ENCODE data around the gene GBX1.

Gene GBX1

DNA sequence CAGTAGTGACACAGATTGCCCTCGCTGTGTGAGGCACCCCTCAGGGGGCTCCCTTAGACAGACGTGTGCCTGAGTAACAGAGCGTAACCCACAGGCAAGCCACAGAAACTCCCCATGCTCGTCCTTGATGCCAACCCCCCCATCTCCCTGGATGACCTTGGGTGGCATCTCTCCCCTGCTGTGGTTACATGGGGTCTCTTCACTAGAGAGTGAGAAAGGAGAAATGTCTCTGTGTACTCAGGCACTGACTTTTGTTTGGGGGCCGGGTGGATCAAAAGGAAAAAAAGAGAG is 20.7 kb upstream of the GBX1 start:
- no peak for DNase-seq (ENCODE audit: low read depth)

DNA sequence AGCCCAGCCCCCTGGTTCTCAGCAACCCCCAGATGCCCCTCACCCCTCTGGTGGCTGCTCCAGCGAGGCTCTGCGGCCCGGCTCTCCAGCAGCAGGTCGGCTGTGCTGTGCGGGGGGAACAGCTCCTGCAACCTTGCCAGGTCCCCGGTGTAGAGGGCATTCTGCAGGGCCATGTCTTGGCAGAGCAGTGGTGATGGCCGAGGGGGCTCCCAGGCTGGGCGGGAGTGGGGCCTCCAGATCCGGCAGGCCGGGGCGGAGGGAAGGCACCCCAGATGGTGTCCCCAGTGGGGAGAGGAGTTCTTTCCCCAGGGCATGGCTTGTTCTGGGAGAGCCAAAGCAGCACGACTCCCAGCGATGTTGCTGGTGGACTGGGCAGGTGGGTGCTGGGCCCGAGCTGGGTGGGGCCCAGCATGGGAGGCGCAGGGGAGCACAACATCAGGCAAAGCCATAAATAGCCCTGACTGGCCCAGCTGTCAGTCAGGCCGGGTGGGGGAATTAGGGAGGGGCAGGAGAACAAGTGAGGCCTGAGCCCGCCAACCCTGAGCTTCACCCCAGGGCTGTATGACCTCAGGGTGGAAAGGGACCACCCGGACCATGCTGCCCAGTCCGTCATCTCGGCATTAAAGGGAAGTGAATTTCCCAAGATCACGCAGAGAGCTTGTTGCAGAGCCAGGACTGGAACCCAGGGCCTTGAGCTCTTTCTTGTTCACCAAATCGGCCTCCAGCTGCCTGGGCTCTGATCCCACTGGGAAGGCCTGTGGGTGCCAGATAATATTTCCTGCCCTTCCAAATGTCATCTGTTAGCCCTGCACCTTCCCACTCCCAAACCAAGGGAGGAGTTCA is 20.1 kb upstream of the GBX1 start:
- TF ChIP-seq, protein P1, sequence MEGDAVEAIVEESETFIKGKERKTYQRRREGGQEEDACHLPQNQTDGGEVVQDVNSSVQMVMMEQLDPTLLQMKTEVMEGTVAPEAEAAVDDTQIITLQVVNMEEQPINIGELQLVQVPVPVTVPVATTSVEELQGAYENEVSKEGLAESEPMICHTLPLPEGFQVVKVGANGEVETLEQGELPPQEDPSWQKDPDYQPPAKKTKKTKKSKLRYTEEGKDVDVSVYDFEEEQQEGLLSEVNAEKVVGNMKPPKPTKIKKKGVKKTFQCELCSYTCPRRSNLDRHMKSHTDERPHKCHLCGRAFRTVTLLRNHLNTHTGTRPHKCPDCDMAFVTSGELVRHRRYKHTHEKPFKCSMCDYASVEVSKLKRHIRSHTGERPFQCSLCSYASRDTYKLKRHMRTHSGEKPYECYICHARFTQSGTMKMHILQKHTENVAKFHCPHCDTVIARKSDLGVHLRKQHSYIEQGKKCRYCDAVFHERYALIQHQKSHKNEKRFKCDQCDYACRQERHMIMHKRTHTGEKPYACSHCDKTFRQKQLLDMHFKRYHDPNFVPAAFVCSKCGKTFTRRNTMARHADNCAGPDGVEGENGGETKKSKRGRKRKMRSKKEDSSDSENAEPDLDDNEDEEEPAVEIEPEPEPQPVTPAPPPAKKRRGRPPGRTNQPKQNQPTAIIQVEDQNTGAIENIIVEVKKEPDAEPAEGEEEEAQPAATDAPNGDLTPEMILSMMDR (IDR thresholded peaks at IDR 0.05; ENCODE audit: low read depth, low read length, missing control alignments): no peak
- in situ Hi-C loops (cut with HindIII; ENCODE audit: low sequenced_read_pairs): no loop called here
- no peak overlapping the region for H3K4me3 ChIP-seq (ENCODE audit: low read depth, low read length)
- no peak for DNase-seq (ENCODE audit: low read depth)

More for the DNA sequence above, 20.7 kb upstream of the GBX1 start:
- TF ChIP-seq, protein P1 (IDR thresholded peaks at IDR 0.05; ENCODE audit: low read depth, low read length, missing control alignments): no peak
- H3K4me3 ChIP-seq (ENCODE audit: low read depth, low read length): no peak overlapping the region
- in situ Hi-C loops (cut with HindIII; ENCODE audit: low sequenced_read_pairs): no loop called here

DNA sequence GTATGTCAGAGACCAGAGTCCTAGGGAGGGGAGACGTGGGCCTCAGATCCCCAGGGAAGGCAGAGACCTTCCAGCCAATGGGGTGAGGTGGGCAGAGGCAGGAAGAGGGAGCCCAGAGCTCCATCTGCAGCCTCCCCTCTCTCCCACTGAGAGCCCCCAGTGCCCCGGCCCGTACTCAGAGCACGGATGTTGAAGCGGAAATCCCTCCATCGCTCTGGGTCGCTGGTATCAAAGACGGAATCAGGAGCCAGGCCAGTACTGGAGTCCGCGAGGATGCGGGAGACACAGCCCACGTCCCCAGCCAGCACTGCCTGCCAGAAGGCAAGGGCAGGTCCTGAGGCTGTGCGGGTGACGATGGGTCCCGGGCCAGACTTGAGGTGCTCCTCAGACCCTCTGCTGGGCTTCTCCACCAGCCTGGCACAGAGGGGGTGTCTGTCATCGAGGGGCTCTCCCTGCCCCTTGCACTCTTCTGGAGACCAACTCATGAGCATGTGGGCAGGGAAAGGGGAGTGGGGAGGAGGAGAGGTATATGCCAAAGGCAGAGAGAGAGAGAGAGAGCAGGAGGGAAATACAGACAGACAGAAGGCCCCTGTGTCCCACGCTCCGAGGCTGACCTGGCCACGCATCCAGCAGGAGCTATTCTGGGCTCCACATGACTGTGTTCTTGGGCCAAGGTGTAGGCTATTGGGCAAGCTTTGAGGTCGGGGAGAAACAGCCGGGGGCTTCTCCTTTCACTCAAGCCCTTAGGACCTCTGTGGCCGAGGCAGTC is 19.3 kb upstream of the GBX1 start, which contains the start of gene ASB10:
TSS of gene ASB10 (minus strand) at position 611 of the 769 bp plus-strand sequence. CDS start at position 491, 120 bp downstream.
- H3K4me3 ChIP-seq (ENCODE audit: low read depth, low read length): no peak within 1 kb of the TSS
- in situ Hi-C loops (cut with HindIII; ENCODE audit: low sequenced_read_pairs): no loop called here
- TF ChIP-seq, protein P1 (IDR thresholded peaks at IDR 0.05; ENCODE audit: low read depth, low read length, missing control alignments): no peak
- no peak for DNase-seq (ENCODE audit: low read depth)

DNA sequence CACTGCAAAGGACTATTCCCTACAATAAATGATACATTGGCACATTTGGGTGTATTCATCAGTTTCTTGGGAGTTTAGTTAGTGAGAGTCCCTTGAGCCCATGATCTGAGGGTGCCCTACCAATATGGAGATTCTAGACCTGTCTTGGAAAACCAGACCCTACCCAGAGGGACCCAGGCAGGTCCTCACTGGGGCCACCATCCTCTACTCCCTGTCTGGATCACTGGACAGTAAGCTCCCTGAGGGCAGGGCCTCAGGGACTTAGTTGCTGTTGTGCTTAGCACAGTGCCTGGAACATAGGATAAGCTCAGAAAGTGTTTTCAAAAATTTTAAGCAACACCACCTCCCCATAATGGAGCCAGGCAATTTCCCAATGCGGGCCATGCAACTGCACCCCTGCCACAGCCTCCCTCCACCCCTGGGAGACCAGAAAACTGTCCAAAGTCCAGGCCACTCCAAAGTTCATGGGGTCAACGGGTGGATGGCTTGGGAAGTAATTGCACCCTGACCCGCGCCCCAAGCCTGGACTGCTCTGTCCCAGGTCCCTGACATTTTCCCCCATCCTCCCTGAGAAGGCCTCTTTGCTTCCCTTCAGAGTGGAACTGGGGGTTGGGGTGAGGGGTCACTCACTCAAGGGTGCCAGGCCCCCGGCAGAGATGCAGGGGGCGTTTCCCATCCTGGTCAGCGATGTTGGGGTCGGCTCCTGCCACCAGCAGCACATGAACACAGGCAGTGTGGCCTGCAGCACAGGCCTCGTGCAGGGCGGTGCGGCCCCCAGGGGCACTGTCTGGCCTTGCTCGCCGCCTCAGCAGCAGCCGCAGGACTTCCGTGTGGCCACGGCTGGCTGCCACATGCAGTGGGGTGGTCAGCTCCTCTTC is 18.5 kb upstream of the GBX1 start:
- in situ Hi-C loops (cut with HindIII; ENCODE audit: low sequenced_read_pairs): no loop called here

DNA sequence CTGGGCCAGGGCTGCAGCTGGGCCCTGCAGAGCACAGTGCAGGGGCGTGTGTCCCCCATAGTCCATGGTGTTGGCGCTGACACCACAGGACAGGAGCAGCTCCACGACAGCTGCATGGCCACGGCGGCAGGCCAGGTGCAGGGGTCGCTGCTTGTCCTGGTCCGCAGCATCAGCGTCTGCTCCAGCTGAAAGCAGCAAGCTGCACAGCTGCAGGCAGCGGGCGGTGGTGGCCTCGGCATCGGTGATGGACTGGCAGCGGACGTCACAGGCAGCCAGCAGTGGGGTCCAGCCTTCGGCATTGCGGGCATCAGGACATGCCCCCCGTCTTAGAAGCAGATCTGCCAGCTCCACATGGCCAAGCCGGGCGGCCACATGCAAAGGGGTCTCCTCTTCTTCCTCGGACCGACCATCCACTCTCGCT is 13.5 kb upstream of the GBX1 start:
- H3K4me3 ChIP-seq (ENCODE audit: low read depth, low read length): no peak overlapping the region
- TF ChIP-seq, protein P1 (IDR thresholded peaks at IDR 0.05; ENCODE audit: low read depth, low read length, missing control alignments): no peak
- in situ Hi-C loops (cut with HindIII; ENCODE audit: low sequenced_read_pairs): no loop called here
- no peak for DNase-seq (ENCODE audit: low read depth)

More for the DNA sequence above, 18.5 kb upstream of the GBX1 start:
- TF ChIP-seq, protein P1 (IDR thresholded peaks at IDR 0.05; ENCODE audit: low read depth, low read length, missing control alignments): no peak
- H3K4me3 ChIP-seq (ENCODE audit: low read depth, low read length): no peak overlapping the region
- no peak for DNase-seq (ENCODE audit: low read depth)

DNA sequence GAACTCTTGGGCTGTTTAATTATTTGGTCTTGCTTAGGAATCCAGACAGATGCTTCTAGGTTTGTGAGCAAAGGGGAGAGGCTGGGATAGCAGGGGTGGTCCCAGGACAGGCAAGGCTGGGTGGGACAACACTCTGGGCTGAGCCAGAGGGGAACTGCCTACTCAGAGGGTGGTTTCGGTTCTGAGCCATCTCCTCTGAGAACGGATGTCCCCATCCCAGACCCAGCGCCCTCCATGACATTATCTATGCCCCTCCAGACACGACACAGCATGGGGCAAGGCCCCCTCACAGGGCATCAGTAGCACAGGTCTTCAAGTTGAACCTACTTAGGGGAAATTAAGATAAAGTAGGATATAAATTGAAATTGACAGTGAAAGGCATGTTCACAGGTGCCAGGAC is 12.5 kb upstream of the GBX1 start:
- in situ Hi-C loops (cut with HindIII; ENCODE audit: low sequenced_read_pairs): no loop called here
- H3K4me3 ChIP-seq (ENCODE audit: low read depth, low read length): no peak overlapping the region
- TF ChIP-seq, protein P1 (IDR thresholded peaks at IDR 0.05; ENCODE audit: low read depth, low read length, missing control alignments): no peak
- DNase-seq (ENCODE audit: low read depth): no peak

Data from astrocyte of the cerebellum (primary cell).